ENCODE data around the gene UNC45A. TPM values are rescaled to one million over a fixed set of nuclear protein-coding genes. Genes with fewer than 3 reads are reported as not detected.

The UNC45A gene
- total RNA-seq, 1 experiment from 2014 or later: 75.5 TPM

DNA sequence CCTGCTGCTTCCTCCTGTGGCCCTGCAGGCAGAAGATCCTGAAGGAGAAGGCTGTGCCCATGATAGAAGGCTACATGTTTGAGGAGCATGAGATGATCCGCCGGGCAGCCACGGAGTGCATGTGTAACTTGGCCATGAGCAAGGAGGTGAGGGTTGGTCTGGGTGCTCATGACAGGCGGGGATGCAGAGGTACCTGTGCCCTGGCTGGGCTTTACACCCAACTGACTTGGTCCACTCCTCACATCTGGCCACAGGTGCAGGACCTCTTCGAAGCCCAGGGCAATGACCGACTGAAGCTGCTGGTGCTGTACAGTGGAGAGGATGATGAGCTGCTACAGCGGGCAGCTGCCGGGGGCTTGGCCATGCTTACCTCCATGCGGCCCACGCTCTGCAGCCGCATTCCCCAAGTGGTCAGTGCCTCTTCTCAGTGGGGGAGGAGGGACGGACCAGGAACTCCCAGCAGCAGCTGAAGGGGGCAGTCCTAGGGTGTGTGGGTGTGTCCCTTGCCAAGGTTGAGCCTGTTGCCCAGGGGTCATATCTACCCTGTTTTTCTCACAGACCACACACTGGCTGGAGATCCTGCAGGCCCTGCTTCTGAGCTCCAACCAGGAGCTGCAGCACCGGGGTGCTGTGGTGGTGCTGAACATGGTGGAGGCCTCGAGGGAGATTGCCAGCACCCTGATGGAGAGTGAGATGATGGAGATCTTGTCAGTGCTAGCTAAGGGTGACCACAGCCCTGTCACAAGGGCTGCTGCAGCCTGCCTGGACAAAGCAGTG, 18.0 kb downstream of the UNC45A start:
- H3K36me3 ChIP-seq: peaks cover 71% of the 10 kb centered on the region
- H3K27me3 ChIP-seq (replicated peaks): no peaks in the 10 kb centered on the region
- no peaks in the 10 kb centered on the region for H3K9me3 ChIP-seq (replicated peaks)

DNA sequence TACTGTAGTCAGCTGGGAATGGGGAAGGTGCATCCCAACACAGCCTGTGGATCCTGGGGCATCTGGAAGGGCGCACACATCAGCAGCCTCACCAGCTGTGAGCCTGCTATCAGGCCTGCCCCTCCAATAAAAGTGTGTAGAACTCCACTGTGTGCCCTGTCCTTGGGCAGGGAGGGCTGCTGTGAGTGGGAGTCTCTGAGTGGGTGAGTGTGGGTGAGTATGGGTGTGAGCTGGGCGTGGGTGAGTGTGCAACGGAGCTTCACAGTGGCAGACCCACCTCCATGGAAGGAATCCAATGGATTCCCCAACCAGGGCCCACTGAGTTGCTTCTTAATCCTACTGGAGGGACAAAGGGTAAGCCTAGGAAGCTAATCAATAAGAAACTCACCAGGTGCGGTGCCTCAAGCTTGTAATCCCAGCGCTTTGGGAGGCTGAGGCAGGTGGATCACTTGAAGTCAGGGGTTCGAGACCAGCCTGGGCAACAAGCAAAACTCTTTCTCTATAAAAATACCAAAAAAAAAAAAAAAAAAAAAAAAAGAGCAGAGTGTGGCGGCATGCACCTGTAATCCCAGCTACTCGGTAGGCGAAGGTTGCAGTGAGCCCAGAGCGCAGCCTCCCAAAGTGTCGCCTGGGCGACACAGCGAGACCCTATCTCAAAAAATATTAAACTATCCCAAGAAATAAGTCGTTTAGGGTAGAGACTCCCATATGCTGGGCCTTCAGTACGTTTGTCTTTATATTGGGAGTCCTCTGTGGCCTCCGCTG, 19.0 kb downstream of the UNC45A start:
- H3K27me3 ChIP-seq (replicated peaks): no peaks in the 10 kb centered on the region
- H3K27ac ChIP-seq: no peak overlapping the region
- no peak for DNase-seq (ENCODE audit: low read depth in 1 of 2, low spot score in 2 of 2)
- H3K9me3 ChIP-seq (replicated peaks): no peaks in the 10 kb centered on the region
- peaks cover 65% of the 10 kb centered on the region for H3K36me3 ChIP-seq
- peak overlapping the region; percentile 56 for H3K4me3 ChIP-seq
- peaks cover 11% of the 10 kb centered on the region for H3K4me1 ChIP-seq (replicated peaks)

More for the DNA sequence above, 18.0 kb downstream of the UNC45A start:
- Histone ChIP-seq H3K27ac (no peak overlapping the region), H3K4me1 (replicated peaks) (peaks cover 11% of the 10 kb centered on the region), H3K4me3 (no peak overlapping the region)
- no peak for DNase-seq (ENCODE audit: low read depth in 1 of 2, low spot score in 2 of 2)

- peak within 1 kb of the TSS; percentile 98 for H3K27ac ChIP-seq
- peak; percentile 91 to 97 for DNase-seq (ENCODE audit: low read depth in 1 of 2, low spot score in 2 of 2)
- H3K4me1 ChIP-seq (replicated peaks): peaks cover 11% of the 10 kb centered on the region
- H3K9me3 ChIP-seq (replicated peaks): no peaks in the 10 kb centered on the region
- H3K36me3 ChIP-seq: peaks cover 59% of the 10 kb centered on the region
- H3K4me3 ChIP-seq: peak within 1 kb of the TSS; percentile 56
- H3K27me3 ChIP-seq (replicated peaks): no peaks in the 10 kb centered on the region
Observed at GRCh38 chr15:90954712-90955623, 19.9 kb downstream of the UNC45A start, which contains the start of gene RCCD1. TSS of gene RCCD1 (plus strand) at chr15:90954884. CDS start at chr15:90956735, 1,851 bp downstream.

GRCh38 chr15:90955624-90956273, 20.7 kb downstream of the UNC45A start:
- Histone ChIP-seq H3K4me3 (peak overlapping the region; percentile 56), H3K36me3 (peaks cover 59% of the 10 kb centered on the region), H3K9me3 (replicated peaks) (no peaks in the 10 kb centered on the region), H3K27ac (peak overlapping the region; percentile 98), H3K27me3 (replicated peaks) (no peaks in the 10 kb centered on the region), H3K4me1 (replicated peaks) (peaks cover 11% of the 10 kb centered on the region)
- DNase-seq (ENCODE audit: low read depth in 1 of 2, low spot score in 2 of 2): no peak

DNA sequence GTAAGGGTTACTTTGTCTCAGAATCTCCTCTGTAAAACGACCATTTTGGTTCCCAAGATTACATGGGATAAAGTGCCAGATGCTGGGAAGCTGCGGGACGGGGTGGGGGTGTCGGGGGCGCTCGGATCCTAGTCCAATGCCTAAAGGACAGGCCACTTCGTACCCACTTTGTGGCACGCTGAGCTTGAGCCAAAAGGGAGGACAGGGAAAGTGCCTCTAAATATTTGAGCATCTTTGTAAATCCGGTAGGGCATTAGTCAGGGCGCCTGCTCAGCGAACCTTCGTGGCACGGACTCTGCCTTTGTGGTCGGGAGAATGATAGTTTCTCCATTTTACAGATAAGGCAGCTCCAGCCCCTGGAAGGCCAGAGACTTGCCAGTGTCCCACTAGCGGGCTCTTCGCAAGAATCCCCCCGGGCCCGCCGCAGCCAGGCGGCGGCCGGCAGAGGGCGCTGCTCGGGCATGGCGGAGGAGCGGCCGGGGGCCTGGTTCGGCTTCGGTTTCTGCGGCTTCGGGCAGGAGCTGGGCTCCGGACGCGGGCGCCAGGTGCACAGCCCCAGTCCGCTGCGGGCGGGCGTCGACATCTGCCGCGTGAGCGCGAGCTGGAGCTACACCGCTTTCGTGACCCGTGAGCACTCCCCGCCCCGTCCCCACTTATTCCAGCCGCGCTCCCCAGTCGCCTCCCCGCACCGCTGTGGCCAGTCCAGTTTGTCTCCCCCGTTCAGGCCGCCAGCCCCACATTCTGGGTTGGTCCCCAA, 21.4 kb downstream of the UNC45A start:
- DNase-seq (ENCODE audit: low read depth in 1 of 2, low spot score in 2 of 2): peak; percentile 72 to 77
- Histone ChIP-seq H3K36me3 (peaks cover 61% of the 10 kb centered on the region), H3K9me3 (replicated peaks) (no peaks in the 10 kb centered on the region), H3K4me1 (replicated peaks) (peaks cover 11% of the 10 kb centered on the region), H3K27me3 (replicated peaks) (no peaks in the 10 kb centered on the region), H3K27ac (peak overlapping the region; percentile 98), H3K4me3 (peak overlapping the region; percentile 56)

- no peaks in the 10 kb centered on the region for H3K27me3 ChIP-seq (replicated peaks)
- no peaks in the 10 kb centered on the region for H3K9me3 ChIP-seq (replicated peaks)
- H3K36me3 ChIP-seq: peaks cover 62% of the 10 kb centered on the region
- H3K4me3 ChIP-seq: peak overlapping the region; percentile 56
- H3K27ac ChIP-seq: no peak overlapping the region
- peaks cover 11% of the 10 kb centered on the region for H3K4me1 ChIP-seq (replicated peaks)
- DNase-seq (ENCODE audit: low read depth in 1 of 2, low spot score in 2 of 2): no peak
Observed at GRCh38 chr15:90957031-90957790, 22.1 kb downstream of the UNC45A start.

- no peaks in the 10 kb centered on the region for H3K27me3 ChIP-seq (replicated peaks)
- peaks cover 11% of the 10 kb centered on the region for H3K4me1 ChIP-seq (replicated peaks)
- DNase-seq (ENCODE audit: low read depth in 1 of 2, low spot score in 2 of 2): no peak
- H3K4me3 ChIP-seq: no peak overlapping the region
- H3K36me3 ChIP-seq: peaks cover 64% of the 10 kb centered on the region
- H3K27ac ChIP-seq: no peak overlapping the region
- H3K9me3 ChIP-seq (replicated peaks): no peaks in the 10 kb centered on the region
Observed at GRCh38 chr15:90957791-90958190, 22.7 kb downstream of the UNC45A start.

DNA sequence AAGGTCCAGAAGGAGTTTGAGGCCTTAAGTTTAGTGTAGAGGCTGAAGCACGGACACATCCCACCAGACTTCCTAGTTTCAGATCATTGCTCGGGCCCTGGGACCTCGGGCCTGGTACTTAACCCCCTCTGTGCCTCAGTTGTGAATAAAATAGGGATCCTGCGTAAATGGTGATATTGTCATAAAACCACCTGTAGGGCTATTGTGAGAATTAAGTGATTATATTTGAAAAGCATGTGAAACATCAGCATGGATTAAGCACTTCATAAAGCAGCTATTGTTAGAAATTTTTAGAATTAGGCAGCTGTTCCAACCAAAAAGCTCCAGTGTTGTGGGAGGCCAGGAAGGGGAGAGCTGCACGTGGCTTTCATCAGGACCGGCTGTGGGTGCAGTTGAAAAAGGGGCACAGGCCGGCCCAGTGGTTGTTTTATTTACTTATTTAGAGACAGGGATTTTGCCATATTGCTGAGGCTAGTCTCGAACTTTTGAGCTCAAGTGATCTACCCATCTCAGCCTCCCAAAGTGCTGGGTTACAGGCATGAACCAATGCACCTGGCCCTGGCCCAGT, 24.0 kb downstream of the UNC45A start:
- Histone ChIP-seq H3K9me3 (replicated peaks) (no peaks in the 10 kb centered on the region), H3K4me1 (replicated peaks) (peaks cover 11% of the 10 kb centered on the region), H3K27ac (no peak overlapping the region), H3K27me3 (replicated peaks) (no peaks in the 10 kb centered on the region), H3K4me3 (no peak overlapping the region), H3K36me3 (peaks cover 63% of the 10 kb centered on the region)
- no peak for DNase-seq (ENCODE audit: low read depth in 1 of 2, low spot score in 2 of 2)

GRCh38 chr15:90959894-90960293, 24.8 kb downstream of the UNC45A start:
- Histone ChIP-seq H3K9me3 (replicated peaks) (no peaks in the 10 kb centered on the region), H3K36me3 (peaks cover 69% of the 10 kb centered on the region), H3K27me3 (replicated peaks) (no peaks in the 10 kb centered on the region), H3K27ac (no peak overlapping the region), H3K4me1 (replicated peaks) (peaks cover 11% of the 10 kb centered on the region), H3K4me3 (no peak overlapping the region)
- DNase-seq (ENCODE audit: low read depth in 1 of 2, low spot score in 2 of 2): no peak

DNA sequence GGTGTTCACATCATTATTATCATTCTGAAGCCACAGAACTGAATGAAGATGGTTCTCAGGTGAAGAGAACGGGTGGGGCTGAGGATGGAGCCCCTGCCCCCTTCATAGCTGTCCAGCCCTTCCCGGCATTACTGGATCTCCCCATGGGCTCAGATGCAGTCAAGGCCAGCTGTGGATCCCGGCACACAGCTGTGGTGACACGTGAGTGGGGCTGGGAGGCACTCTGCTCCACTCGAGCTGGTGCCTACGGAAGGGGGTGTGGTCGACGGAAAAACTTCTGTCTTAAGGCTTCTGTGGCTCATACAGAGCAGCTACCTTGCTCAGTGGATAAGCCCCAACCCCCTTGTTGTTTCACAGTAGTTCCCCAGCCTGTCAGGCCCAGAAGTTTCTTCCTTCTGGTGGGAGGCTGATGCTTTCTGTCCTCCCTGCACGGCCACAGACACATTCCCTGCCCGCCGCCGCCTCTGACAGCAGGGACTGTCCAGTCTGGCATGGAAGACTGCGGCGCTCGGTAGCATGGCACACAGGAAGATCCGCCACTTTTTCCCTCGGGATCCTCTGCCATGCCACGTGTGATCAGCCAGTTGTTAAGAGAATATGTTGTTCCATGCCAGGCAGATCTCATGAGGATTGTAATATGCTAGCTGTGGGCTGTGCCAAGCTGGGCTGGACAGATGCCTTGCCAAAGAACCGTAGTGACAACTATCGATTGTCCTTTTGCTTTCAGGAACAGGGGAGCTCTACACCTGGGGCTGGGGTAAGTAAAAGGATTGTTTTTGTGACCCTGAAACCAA, 25.4 kb downstream of the UNC45A start:
- H3K4me1 ChIP-seq (replicated peaks): peaks cover 11% of the 10 kb centered on the region
- no peaks in the 10 kb centered on the region for H3K27me3 ChIP-seq (replicated peaks)
- no peak overlapping the region for H3K27ac ChIP-seq
- no peak for DNase-seq (ENCODE audit: low read depth in 1 of 2, low spot score in 2 of 2)
- H3K9me3 ChIP-seq (replicated peaks): no peaks in the 10 kb centered on the region
- peaks cover 75% of the 10 kb centered on the region for H3K36me3 ChIP-seq
- no peak overlapping the region for H3K4me3 ChIP-seq

DNA sequence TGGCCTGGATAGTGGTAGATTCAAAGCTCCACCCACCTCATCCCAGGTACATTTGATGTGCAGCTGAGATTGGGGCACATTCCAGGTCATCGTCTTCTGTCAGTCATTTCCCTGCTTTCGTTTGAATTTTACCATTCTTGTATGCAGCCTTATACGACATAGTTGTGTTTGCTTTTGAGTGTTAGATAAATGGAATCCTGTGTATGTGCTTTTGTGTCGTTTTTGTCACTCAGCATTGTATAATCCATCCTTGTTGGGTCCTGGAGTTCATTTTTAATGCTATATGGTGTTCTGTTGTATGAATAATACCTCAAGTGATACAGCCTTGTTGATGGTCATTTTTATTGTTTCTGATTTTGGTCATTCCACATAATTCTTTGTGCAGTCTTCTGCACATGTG, 26.9 kb downstream of the UNC45A start:
- Histone ChIP-seq H3K4me3 (no peak overlapping the region), H3K9me3 (replicated peaks) (no peaks in the 10 kb centered on the region), H3K4me1 (replicated peaks) (no peaks in the 10 kb centered on the region), H3K27me3 (replicated peaks) (no peaks in the 10 kb centered on the region), H3K27ac (no peak overlapping the region), H3K36me3 (peaks cover 81% of the 10 kb centered on the region)
- no peak for DNase-seq (ENCODE audit: low read depth in 1 of 2, low spot score in 2 of 2)

All from SJSA1 (cell line).